ENCODE results near the gene CD68.

DNA sequence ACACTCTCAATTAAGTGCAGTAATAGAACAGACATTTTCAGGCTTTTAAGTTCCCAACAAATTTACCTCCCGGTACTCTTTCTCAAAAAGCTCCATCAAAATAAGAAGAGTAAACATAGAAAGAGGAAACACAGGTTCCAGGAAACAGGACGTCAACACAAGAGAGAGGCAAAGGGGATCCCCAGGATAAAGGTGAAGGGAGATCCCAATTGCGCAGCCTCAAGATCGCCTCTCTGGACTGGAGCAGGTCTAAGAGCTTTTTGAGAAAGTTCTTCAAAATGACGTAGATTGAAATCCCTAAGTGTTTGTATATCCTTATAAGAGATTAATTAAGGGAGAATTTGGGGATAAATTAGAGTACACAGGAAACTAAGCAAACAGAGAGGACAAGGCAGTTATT is 39.2 kb downstream of the CD68 start:
- no peak for TF ChIP-seq CTCF (IDR thresholded peaks at IDR 0.05; ENCODE audit: poor library complexity)
- no peak for TF ChIP-seq EZH2 (IDR thresholded peaks at IDR 0.05; ENCODE audit: borderline replicate concordance)
